Measurements from ENCODE around the gene CLEC18A. TPM values are rescaled to one million over a fixed set of nuclear protein-coding genes. Genes with fewer than 3 reads are reported as not detected.

The CLEC18A gene
- total and polyA plus RNA-seq, 2 of the 4 experiments (the other 2 are of a cell fraction) = under 0.01 TPM; not detected in 1

- peaks cover 0 to 17% of the 10 kb centered on the region in 2 experiments; a peak in 3 of 4 replicates for H3K79me1 ChIP-seq (ENCODE audit: low read depth in 1 of 2, low read length in 2 of 2)
- H3K14ac ChIP-seq (replicated peaks; ENCODE audit: low read depth, low read length) = no peak overlapping the region
- peak overlapping the region; percentile 33; the same call in 1 of the 2 replicates for H4K91ac ChIP-seq (ENCODE audit: insufficient read depth, low read depth, low read length)
- no peak overlapping the region for H3K56ac ChIP-seq (ENCODE audit: extremely low read depth, insufficient read depth, low read length)
- dilution Hi-C loops (cut with HindIII; ENCODE audit: low sequenced_read_pairs, unreplicated experiment) = no loop called here
- intact Hi-C loops (cut with micrococcal nuclease) = loop anchor here (1.0 to 5.0 kb wide), 2 partner anchors 134 to 218 kb away; no protein-coding TSS in a partner anchor
- ChIA-PET CTCF (interaction anchor here (0.6 to 1.6 kb wide), 13 partner anchors 12 to 168 kb away, joined by 3 to 21 read pairs (median 4); partner anchors contain the start of gene WWP2), POLR2A (ENCODE audit: unreplicated experiment) (no interaction called here)
- DNase-seq = peak; percentile 60
- H3K27me3 ChIP-seq (ENCODE audit: control insufficient read depth, insufficient read depth, low read length) = no peaks in the 10 kb centered on the region
- H3K23ac ChIP-seq (ENCODE audit: low read depth, low read length) = no peak overlapping the region
- in situ Hi-C loops (cut with MboI; ENCODE audit: low sequenced_read_pairs) = loop anchor here (5.0 kb wide), 1 partner anchor 133 kb away; no protein-coding TSS in a partner anchor
- no peak overlapping the region for H3K4me2 ChIP-seq (ENCODE audit: low read depth, low read length)
- no peak overlapping the region for H3K18ac ChIP-seq (ENCODE audit: low read depth, low read length)
- H3K36me3 ChIP-seq (ENCODE audit: control insufficient read depth, insufficient read depth, low read length) = peaks cover 24% of the 10 kb centered on the region
- H2BK120ac ChIP-seq (ENCODE audit: low read depth, low read length) = no peak overlapping the region
- BruUV-seq (replicated peaks) = no TSS peak
- H2BK15ac ChIP-seq (ENCODE audit: low read depth, low read length) = no peak overlapping the region
- no peak overlapping the region for H3K4me3 ChIP-seq (ENCODE audit: insufficient read depth, low read depth, low read length)
- no peak overlapping the region for H4K5ac ChIP-seq (ENCODE audit: low read depth, low read length)
- no peaks in the 10 kb centered on the region for H3K9me3 ChIP-seq (ENCODE audit: control insufficient read depth, insufficient read depth, low read length)
- H3K9me1 ChIP-seq (ENCODE audit: insufficient read depth, low read length) = peaks cover 8% of the 10 kb centered on the region; the same call in 1 of the 2 replicates
- H2AK5ac ChIP-seq (ENCODE audit: low read depth, low read length) = peak overlapping the region; percentile 29; the same call in 1 of the 2 replicates
- TF ChIP-seq CTCF (conservative IDR thresholded peaks at IDR 0.05; ENCODE audit: low read depth, low read length) = peak; percentile 74
- TF ChIP-seq MXI1 (IDR thresholded peaks at IDR 0.05; ENCODE audit: borderline replicate concordance, low read depth, low read length) = no peak
- peak; percentile 89 for TF ChIP-seq RAD21 (IDR thresholded peaks at IDR 0.05; ENCODE audit: low read length)
- TF ChIP-seq SMC3 (IDR thresholded peaks at IDR 0.05; ENCODE audit: low read depth, low read length) = peak; percentile 91
- TF ChIP-seq ELK1 (IDR thresholded peaks at IDR 0.05; ENCODE audit: borderline replicate concordance, low read depth, low read length) = no peak
- peak; percentile 93 for ATAC-seq (ENCODE audit: low read depth)
- peaks cover 6% of the 10 kb centered on the region for H3K4me1 ChIP-seq (ENCODE audit: control insufficient read depth, insufficient read depth, low read length)
- H3K4ac ChIP-seq (ENCODE audit: low read depth, low read length) = peak overlapping the region; percentile 20; the same call in 1 of the 2 replicates
- no peak overlapping the region for H3K9ac ChIP-seq (ENCODE audit: low read depth, low read length)
- no peaks in the 10 kb centered on the region for H4K20me1 ChIP-seq (ENCODE audit: insufficient read depth, low read length)
- peak overlapping the region; percentile 82 for H2AFZ ChIP-seq (replicated peaks; ENCODE audit: low read length, poor library complexity)
- no CpG with 5 or more reads among the region's 12 CpGs for WGBS, 2 experiments (ENCODE audit: extremely low coverage in 2 of 2, insufficient read length in 1 of 2)
- no peak overlapping the region for H2BK20ac ChIP-seq (ENCODE audit: low read depth, low read length)
- H2AK9ac ChIP-seq (replicated peaks; ENCODE audit: low read depth, low read length, poor library complexity) = peak overlapping the region; percentile 92
- no peak overlapping the region for H2BK5ac ChIP-seq (ENCODE audit: low read depth, low read length, poor library complexity, severe bottlenecking)
- H4K8ac ChIP-seq (ENCODE audit: low read depth in 2 of 2, low read length in 2 of 2) = peak overlapping the region in 1 of 2 experiments; percentile 52; a peak in 1 of 4 replicates
- no peak overlapping the region for H3K27ac ChIP-seq (ENCODE audit: insufficient read depth, low read length)
Measured at GRCh38 chr16:69930117-69930776, 20.9 kb upstream of the CLEC18A start.
